GM12892 (cell line): ENCODE measurements around the gene PHF21B.

Experiments
- POLR2A ChIP-seq: IDR thresholded peaks from 2 replicates; pipeline ENCODE4 v1.6.1; 2011; ENCODE audit warnings: low read depth, low read length, control low read depth
- POLR2AphosphoS5 ChIP-seq: IDR thresholded peaks from 2 replicates; pipeline ENCODE4 v1.6.1; 2011; ENCODE audit warnings: low read depth, low read length, control low read depth
- TAF1 ChIP-seq: IDR thresholded peaks from 2 replicates; pipeline ENCODE4 v1.6.1; 2011; ENCODE audit warnings: low read depth, mild to moderate bottlenecking, control low read depth, low read length, borderline replicate concordance

- TF ChIP-seq TAF1 (no peak), POLR2AphosphoS5 (no peak), POLR2A (no peak)
Observed at GRCh38 chr22:44942979-44943700, 66.7 kb downstream of the PHF21B start.
